ENCODE results near the gene CWF19L2.
"Not testable (repeated sequence)": the region's sequence is repeated elsewhere in the genome, so short reads cannot be mapped to it uniquely, and the experiment has no call there.

The CWF19L2 gene

GRCh38 chr11:107430525-107430924, 27.1 kb downstream of the CWF19L2 start:
- DNase-seq, result no peak

GRCh38 chr11:107427569-107428180, 29.9 kb downstream of the CWF19L2 start:
- DNase-seq, result no peak

DNA sequence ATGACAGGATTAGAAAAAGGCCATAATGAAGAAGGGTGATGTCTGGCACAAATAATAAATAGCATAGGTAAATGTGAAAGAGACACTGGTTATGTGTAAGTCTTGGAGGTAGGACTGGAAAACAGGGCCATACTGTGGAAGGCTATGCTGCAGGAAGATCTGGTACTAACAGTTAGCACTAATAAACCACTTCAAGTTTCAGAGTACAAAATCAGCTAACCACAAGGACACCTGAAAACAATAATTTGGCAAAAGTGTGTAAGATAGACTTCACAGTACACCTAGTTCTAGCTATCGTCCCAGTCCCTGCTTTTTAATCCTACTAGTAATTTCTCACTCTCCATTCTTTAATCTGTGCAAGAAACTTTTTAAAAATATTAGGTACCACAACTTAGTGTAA, 44.3 kb downstream of the CWF19L2 start:
- DNase-seq, result no peak

- DNase-seq, result no peak
Observed at GRCh38 chr11:107408762-107409211, 48.8 kb downstream of the CWF19L2 start.

GRCh38 chr11:107405260-107405659, 52.4 kb downstream of the CWF19L2 start:
- DNase-seq, result no peak

DNA sequence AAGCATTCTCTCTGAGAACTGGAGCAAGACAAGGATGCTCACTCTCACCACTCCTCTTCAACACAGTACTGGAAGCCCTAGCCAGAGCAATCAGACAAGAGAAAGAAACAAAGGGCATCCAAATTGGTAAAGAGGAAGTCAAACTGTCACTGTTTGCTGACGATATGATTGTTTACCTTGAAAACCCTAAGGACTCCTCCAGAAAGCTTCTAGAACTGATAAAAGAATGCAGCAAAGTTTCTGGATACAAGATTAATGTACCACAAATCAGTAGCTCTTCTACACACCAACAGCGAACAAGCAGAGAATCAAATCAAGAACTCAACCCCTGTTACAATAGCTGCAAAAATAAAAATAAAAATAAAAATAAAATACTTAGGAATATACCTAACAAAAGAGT, 56.5 kb downstream of the CWF19L2 start:
- DNase-seq, result not testable (repeated sequence)

- no peak for DNase-seq
Observed at GRCh38 chr11:107397357-107397756, 60.3 kb downstream of the CWF19L2 start.

GRCh38 chr11:107392611-107393010, 65.0 kb downstream of the CWF19L2 start:
- DNase-seq, result no peak

- DNase-seq, result not testable (repeated sequence)
Observed at GRCh38 chr11:107390701-107391100, 66.9 kb downstream of the CWF19L2 start.

- DNase-seq, result no peak
Observed at GRCh38 chr11:107387666-107388065, 70.0 kb downstream of the CWF19L2 start.

DNA sequence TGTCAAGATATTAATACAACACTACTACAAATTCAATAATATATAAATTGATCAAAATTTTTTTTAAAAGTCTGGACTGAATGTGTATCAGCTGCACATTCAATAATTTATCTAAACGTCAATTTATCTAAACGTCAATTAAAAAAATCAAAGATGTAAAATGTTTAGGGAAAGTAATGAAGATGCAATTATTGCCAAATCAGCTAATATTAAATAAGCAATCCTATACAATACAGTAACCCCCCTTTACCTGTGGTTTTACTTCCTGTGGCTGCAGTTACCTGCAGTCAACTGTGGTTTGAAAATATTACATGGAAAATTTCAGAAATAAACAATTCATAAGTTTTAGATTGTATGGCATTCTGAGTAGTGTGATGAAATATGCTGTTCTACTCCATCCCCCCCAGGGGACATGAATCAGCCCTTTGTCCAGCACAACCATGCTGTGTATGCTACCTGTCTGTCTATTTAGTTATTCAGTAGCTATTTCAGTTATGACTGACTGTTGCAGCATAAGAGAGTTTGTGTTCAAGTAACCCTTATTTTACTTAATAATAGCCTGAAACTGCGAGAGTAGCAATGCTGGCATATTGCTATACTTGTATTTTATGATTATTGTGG, 72.2 kb downstream of the CWF19L2 start:
- DNase-seq, result no peak

GRCh38 chr11:107384144-107384852, 73.3 kb downstream of the CWF19L2 start:
- DNase-seq, result no peak

DNA sequence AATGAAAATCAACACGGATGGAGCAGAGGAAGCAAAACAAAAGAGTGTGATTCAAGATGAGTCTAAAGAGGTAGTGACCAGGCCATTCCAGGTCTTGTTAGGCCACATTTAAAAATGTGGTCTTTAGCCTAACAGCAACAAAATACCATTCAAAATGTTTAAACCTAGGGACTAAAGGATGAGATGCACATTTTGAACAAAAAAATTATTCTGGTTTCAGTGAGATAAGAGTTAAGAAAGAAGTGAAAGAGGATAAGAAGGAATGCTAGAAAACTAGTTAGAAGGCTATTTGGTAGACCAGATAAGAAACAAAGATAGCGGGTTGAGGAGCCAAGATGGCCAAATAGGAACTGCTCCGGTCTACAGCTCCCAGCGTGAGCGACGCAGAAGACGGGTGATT, 85.2 kb downstream of the CWF19L2 start:
- DNase-seq, result no peak

DNA sequence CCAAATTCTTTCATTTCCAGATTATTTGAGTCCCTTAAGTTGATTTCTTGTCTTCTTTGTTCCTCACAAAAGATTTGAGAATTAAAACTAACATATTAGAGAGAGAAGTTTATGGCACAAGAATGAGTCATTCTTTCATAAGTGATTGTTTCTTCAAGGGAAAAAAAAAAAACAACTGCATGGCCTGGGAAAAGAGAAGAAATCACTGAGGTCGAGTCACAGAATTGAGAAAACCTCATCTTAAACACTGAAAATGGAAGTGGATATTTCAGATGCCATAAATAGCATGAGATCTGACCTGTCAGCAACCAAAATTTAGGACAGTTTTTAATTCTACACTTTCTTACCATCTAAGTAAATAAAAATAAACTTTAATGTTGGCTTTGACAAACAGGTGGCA, 87.2 kb downstream of the CWF19L2 start:
- no peak for DNase-seq

DNA sequence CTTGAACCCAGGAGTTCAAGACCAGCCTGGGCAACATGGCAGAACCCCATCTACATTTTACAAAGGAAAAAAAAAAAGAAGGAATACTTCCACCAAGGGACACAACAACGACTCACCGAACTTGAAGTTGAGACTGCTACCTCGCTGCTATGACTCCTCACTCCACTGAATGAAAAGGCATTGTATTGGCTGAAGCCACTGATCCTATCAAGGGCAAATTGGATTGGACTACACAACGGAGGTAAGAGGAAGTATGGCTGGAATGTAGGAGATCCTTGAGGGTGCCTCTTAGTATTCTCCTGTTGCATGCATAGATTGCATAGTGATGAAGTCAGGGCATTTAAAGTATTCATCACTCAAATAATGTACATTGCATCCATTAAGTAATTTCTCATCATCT, 97.9 kb downstream of the CWF19L2 start:
- DNase-seq, result no peak

GRCh38 chr11:107357877-107358276, 99.7 kb downstream of the CWF19L2 start:
- DNase-seq, result no peak

GRCh38 chr11:107354780-107355179, 102.8 kb downstream of the CWF19L2 start:
- no peak for DNase-seq

- no peak for DNase-seq
Observed at GRCh38 chr11:107337917-107338316, 119.7 kb downstream of the CWF19L2 start.

- DNase-seq, result no peak
Observed at GRCh38 chr11:107331728-107332127, 125.9 kb downstream of the CWF19L2 start.

GRCh38 chr11:107329164-107329563, 128.5 kb downstream of the CWF19L2 start:
- no peak for DNase-seq

- DNase-seq, result no peak
Observed at GRCh38 chr11:107316426-107316825, 141.2 kb downstream of the CWF19L2 start.

DNA sequence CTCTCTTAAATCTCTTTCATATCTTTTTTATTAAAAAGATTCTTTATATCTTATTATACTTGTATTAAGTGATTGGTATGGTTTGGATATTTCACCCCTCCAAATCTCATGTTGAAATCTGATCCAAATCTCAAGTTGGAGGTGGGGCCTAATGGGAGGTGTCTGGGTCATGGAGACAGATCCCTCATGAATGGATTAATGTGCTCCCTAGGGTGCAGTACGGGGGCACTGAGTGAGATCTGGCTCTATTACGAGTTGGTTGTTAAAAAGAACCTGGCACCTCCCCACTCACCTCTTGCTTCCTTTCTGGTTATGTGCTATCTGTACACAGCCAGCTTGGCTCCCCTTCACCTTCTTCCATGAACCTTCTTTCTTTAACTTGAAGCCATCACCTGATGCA, 149.6 kb downstream of the CWF19L2 start:
- no peak for DNase-seq

DNA sequence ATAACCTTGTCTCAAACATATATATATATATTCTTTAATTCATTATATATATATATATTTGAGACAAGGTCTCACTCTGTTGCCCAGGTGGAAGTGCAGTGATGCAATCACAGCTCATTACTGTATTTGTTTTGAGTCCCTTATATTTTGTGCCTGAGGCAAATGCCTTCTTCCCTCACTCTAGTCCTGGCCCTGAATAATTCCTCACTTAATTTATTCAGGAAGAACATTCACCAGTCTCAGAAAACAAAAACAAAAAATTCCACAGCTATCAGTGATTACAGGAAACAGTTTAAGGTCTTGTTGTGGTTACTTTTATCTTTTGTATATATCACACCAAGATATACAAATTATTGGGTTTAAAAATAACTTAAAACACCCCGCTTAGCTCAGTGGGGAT, 155.7 kb downstream of the CWF19L2 start:
- no peak for DNase-seq

GRCh38 chr11:107293677-107294344, 163.8 kb downstream of the CWF19L2 start:
- no peak for DNase-seq

All from central memory CD4-positive, alpha-beta T cell (primary cell).